Bronchial epithelial cell (primary cell): ENCODE data around the gene PRCP. TPM values are rescaled to one million over a fixed set of nuclear protein-coding genes. Genes with fewer than 3 reads are reported as not detected.

Source experiments
- DNase-seq: peaks from one replicate; pipeline ENCODE4 v3.0.0-alpha.2; 2010; ENCODE audit warnings: low read depth
- FAIRE-seq: peaks from 2 replicates; lab custom pipeline; 2011; peaks lifted over from hg19 to GRCh38; lab: Jason Lieb, UNC
- H3K27me3 ChIP-seq: 2 replicates; pipeline ENCODE4 v1.5.1; 2011; ENCODE audit warnings: low read length; ENCODE audit not compliant: control insufficient read depth, insufficient read depth
- H3K36me3 ChIP-seq: 2 replicates; pipeline ENCODE4 v1.5.1; 2011; ENCODE audit warnings: low read length; ENCODE audit not compliant: control insufficient read depth, insufficient read depth
- H3K4me3 ChIP-seq: 2 replicates; pipeline ENCODE4 v1.5.1; 2011; ENCODE audit warnings: mild to moderate bottlenecking, low read depth, low read length, control low read depth
- CTCF ChIP-seq: IDR thresholded peaks from 2 replicates; pipeline ENCODE4 v1.5.1; 2011; ENCODE audit warnings: mild to moderate bottlenecking, moderate library complexity, low read length, control low read depth, inconsistent platforms; ENCODE audit not compliant: insufficient read depth, severe bottlenecking
- total RNA-seq: library from RNA; depleted of rRNA; stranded (reverse); fragments of >200 nt; gene quantifications from 2 replicates; pipeline ENCODE4 v1.2.1, GENCODE V29; 2014

The PRCP gene
- total RNA-seq, 1 donor from 2014 or later = 10.0 TPM

- DNase-seq (no peak), FAIRE-seq (no peak)
- no peaks in the 10 kb centered on the region for H3K36me3 ChIP-seq
Measured at GRCh38 chr11:82909015-82909640, 8.9 kb upstream of the PRCP start.

GRCh38 chr11:82908311-82908710, 8.1 kb upstream of the PRCP start:
- FAIRE-seq (no peak), DNase-seq (no peak)
- TF ChIP-seq CTCF = no peak
- Histone ChIP-seq H3K4me3 (no peak overlapping the region), H3K36me3 (no peaks in the 10 kb centered on the region), H3K27me3 (no peaks in the 10 kb centered on the region)

More at GRCh38 chr11:82909015-82909640, 8.9 kb upstream of the PRCP start:
- no peaks in the 10 kb centered on the region for H3K27me3 ChIP-seq
- no peak for TF ChIP-seq CTCF
- H3K4me3 ChIP-seq = no peak overlapping the region

- H3K27me3 ChIP-seq = no peaks in the 10 kb centered on the region
- no peaks in the 10 kb centered on the region for H3K36me3 ChIP-seq
- no peak overlapping the region for H3K4me3 ChIP-seq
- DNase-seq = no peak
- FAIRE-seq = no peak
- TF ChIP-seq CTCF = no peak
Measured at GRCh38 chr11:82907371-82907770, 7.1 kb upstream of the PRCP start.

GRCh38 chr11:82906931-82907330, 6.7 kb upstream of the PRCP start:
- H3K27me3 ChIP-seq = no peaks in the 10 kb centered on the region
- DNase-seq (no peak), FAIRE-seq (no peak)
- no peaks in the 10 kb centered on the region for H3K36me3 ChIP-seq
- no peak overlapping the region for H3K4me3 ChIP-seq
- no peak for TF ChIP-seq CTCF

GRCh38 chr11:82906236-82906635, 6.0 kb upstream of the PRCP start:
- no peak for FAIRE-seq

More at GRCh38 chr11:82906236-82906635, 6.0 kb upstream of the PRCP start:
- no peak overlapping the region for H3K4me3 ChIP-seq
- H3K27me3 ChIP-seq = no peaks in the 10 kb centered on the region
- TF ChIP-seq CTCF = peak; percentile 27
- DNase-seq = peak; percentile 29
- H3K36me3 ChIP-seq = no peaks in the 10 kb centered on the region
